C4-2B (cell line): ENCODE data around the gene CHKB.

Source experiments
- ZFX ChIP-seq: fragments of 450-650 bp; IDR thresholded peaks from 2 replicates; pipeline ENCODE4 v1.6.1; 2017
- TF ChIP-seq, protein P1 (sequence below): fragments of 450-650 bp; conservative IDR thresholded peaks from 2 replicates; pipeline ENCODE4 v1.5.1; 2017; ENCODE audit warnings: mild to moderate bottlenecking

DNA sequence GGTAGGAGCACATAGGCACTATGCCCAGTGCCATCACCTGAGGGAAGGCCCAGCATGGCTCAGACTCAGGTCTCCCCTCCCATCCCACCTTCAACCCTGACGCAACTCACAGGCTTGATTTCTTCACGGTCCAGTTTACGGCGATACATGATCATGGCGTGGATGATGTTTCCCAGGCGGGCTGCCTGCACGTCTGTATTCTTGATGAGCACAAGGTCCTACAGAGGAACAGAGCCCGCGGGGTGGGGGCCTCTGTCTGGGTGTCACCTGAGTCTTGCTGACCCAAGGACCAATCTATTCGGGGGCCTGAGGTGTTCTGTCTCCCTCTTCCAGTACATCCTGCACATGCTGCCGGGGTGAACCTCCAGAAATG lies 8.3 kb downstream of the CHKB start:
- TF ChIP-seq, protein P1, sequence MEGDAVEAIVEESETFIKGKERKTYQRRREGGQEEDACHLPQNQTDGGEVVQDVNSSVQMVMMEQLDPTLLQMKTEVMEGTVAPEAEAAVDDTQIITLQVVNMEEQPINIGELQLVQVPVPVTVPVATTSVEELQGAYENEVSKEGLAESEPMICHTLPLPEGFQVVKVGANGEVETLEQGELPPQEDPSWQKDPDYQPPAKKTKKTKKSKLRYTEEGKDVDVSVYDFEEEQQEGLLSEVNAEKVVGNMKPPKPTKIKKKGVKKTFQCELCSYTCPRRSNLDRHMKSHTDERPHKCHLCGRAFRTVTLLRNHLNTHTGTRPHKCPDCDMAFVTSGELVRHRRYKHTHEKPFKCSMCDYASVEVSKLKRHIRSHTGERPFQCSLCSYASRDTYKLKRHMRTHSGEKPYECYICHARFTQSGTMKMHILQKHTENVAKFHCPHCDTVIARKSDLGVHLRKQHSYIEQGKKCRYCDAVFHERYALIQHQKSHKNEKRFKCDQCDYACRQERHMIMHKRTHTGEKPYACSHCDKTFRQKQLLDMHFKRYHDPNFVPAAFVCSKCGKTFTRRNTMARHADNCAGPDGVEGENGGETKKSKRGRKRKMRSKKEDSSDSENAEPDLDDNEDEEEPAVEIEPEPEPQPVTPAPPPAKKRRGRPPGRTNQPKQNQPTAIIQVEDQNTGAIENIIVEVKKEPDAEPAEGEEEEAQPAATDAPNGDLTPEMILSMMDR = no peak
- TF ChIP-seq ZFX = no peak
